HCT116 (cell line): ENCODE results near the gene CRTC1. TPM values are rescaled to one million over a fixed set of nuclear protein-coding genes. Genes with fewer than 3 reads are reported as not detected.

Source experiments
- ATAC-seq: fragments of 200-7000 bp; cut with Tn5 transposase; 2 replicates; pipeline ENCODE4 v1.9.1; 2020; ENCODE audit warnings: mild to moderate bottlenecking, moderate library complexity
- BruUV-seq: library from RNA; stranded (reverse); fragments of 400-500 nt; replicated peaks from 2 replicates; lab custom pipeline; 2021; lab: Mats Ljungman, UMichigan
- CTCF ChIA-PET: fragments of 300-600 bp; sonication (Branson Sonifier 250); formaldehyde crosslinking; loops from one replicate; lab custom pipeline; 2021; ENCODE audit warnings: antibody characterized with exemption; lab: Charles Lee
- POLR2A ChIA-PET: fragments of 300-600, 350-600 bp; sonication (Branson Sonifier 250); formaldehyde crosslinking; loops from one replicate; lab custom pipeline; 2021; ENCODE audit warnings: antibody characterized with exemption; lab: Charles Lee
- RAD21 ChIA-PET, 2 experiments: fragments of 300-600 bp; sonication (Branson Sonifier 250); formaldehyde crosslinking; loops; one replicate each; lab custom pipeline; 2023; ENCODE audit warnings: low total read pairs in 2 of 2; ENCODE audit not compliant: uncharacterized antibody in 2 of 2, unreplicated experiment in 2 of 2, low non-redundant PET in 1 of 2; lab: Charles Lee
- DNase-seq: peaks from one replicate; pipeline ENCODE4 v3.0.0-alpha.2; 2010; ENCODE audit warnings: low read depth, low spot score
- H2AFZ ChIP-seq: fragments of 200-600 bp; shearing (Covaris generic), sonication (generic); 2 replicates; pipeline ENCODE4 v1.6.1; 2017; ENCODE audit warnings: low read depth, mixed run types, mixed read lengths, antibody characterized with exemption, low read length; ENCODE audit not compliant: poor library complexity, severe bottlenecking
- H3K27ac ChIP-seq: 2 replicates; pipeline ENCODE4 v1.5.1; 2012; ENCODE audit warnings: low read depth, low read length
- H3K27me3 ChIP-seq: fragments of 200-600 bp; sonication (generic); 2 replicates; pipeline ENCODE4 v1.6.1; 2016; ENCODE audit warnings: mixed run types, low read length, mixed read lengths; ENCODE audit not compliant: insufficient read depth
- H3K36me3 ChIP-seq, 2 experiments: fragments of 200-500 bp in 1 of 2; fragments of 200-600 bp in 1 of 2; sonication (Bioruptor generic) in 1 of 2; sonication (generic) in 1 of 2; 2 replicates each; pipeline versions ENCODE4 v1.5.1 to v1.6.1; 2014 to 2016; ENCODE audit warnings: low read length in 2 of 2, inconsistent platforms in 1 of 2, mixed read lengths in 1 of 2, mixed run types in 1 of 2; ENCODE audit not compliant: insufficient read depth in 2 of 2, control insufficient read depth in 1 of 2
- H3K4me1 ChIP-seq, 2 experiments: fragments of 200-600 bp in 1 of 2; sonication (generic) in 1 of 2; 2 replicates each; pipeline versions ENCODE4 v1.5.1 to v1.6.1; 2012 to 2017; ENCODE audit warnings: low read length in 2 of 2, inconsistent platforms in 1 of 2, mild to moderate bottlenecking in 1 of 2, mixed read lengths in 1 of 2, mixed run types in 1 of 2, moderate library complexity in 1 of 2; ENCODE audit not compliant: insufficient read depth in 2 of 2, control insufficient read depth in 1 of 2
- H3K4me2 ChIP-seq: fragments of 200-600 bp; sonication (generic); 2 replicates; pipeline ENCODE4 v1.6.1; 2017; ENCODE audit warnings: mixed run types, low read length, mixed read lengths
- H3K4me3 ChIP-seq, 2 experiments: fragments of 200-600 bp in 1 of 2; sonication (generic) in 1 of 2; replicated peaks in 1 of 2; 2 replicates each; pipeline ENCODE4 v1.5.1; 2011 to 2016; ENCODE audit warnings: low read length in 2 of 2, control low read depth in 1 of 2, low read depth in 1 of 2, mild to moderate bottlenecking in 1 of 2, mixed read lengths in 1 of 2, mixed run types in 1 of 2
- H3K79me2 ChIP-seq: fragments of 200-600 bp; sonication (generic); 2 replicates; pipeline ENCODE4 v1.6.1; 2017; ENCODE audit warnings: mild to moderate bottlenecking, mixed run types, low read length, moderate library complexity, mixed read lengths; ENCODE audit not compliant: insufficient read depth
- H3K9ac ChIP-seq: fragments of 200-600 bp; sonication (generic); 2 replicates; pipeline ENCODE4 v1.6.1; 2016; ENCODE audit warnings: low read length, mixed read lengths
- H3K9me2 ChIP-seq: fragments of 200-600 bp; sonication (generic), shearing (Covaris generic); 2 replicates; pipeline ENCODE4 v1.6.1; 2017; ENCODE audit warnings: mixed run types, mild to moderate bottlenecking, moderate library complexity; ENCODE audit not compliant: insufficient read depth
- H3K9me3 ChIP-seq, 2 experiments: fragments of 200-500 bp in 1 of 2; fragments of 200-600 bp in 1 of 2; sonication (Bioruptor generic) in 1 of 2; sonication (generic) in 1 of 2; 2 replicates each; pipeline ENCODE4 v1.6.1; 2014 to 2017; ENCODE audit warnings: low read length in 2 of 2, mixed read lengths in 2 of 2, inconsistent platforms in 1 of 2, low read depth in 1 of 2, mild to moderate bottlenecking in 1 of 2, mixed run types in 1 of 2, moderate library complexity in 1 of 2; ENCODE audit not compliant: control insufficient read depth in 1 of 2, insufficient read depth in 1 of 2
- H4K20me1 ChIP-seq: fragments of 200-600 bp; sonication (generic), shearing (Covaris generic); 2 replicates; pipeline ENCODE4 v1.6.1; 2017; ENCODE audit warnings: mixed run types, mild to moderate bottlenecking, moderate library complexity; ENCODE audit not compliant: insufficient read depth
- CTCF ChIP-seq, 3 experiments: fragments of 200-600 bp in 1 of 3; sonication (generic) in 1 of 3; IDR thresholded peaks in 2 of 3; conservative IDR thresholded peaks in 1 of 3; 2 replicates each; pipeline ENCODE4 v1.5.1; 2012 to 2017; ENCODE audit warnings: low read depth in 2 of 3, low read length in 2 of 3, antibody characterized with exemption in 1 of 3, borderline replicate concordance in 1 of 3, control low read depth in 1 of 3, mild to moderate bottlenecking in 1 of 3, mixed read lengths in 1 of 3, mixed run types in 1 of 3, moderate library complexity in 1 of 3; ENCODE audit not compliant: insufficient read depth in 1 of 3
- ELF1 ChIP-seq: IDR thresholded peaks from 2 replicates; pipeline ENCODE4 v1.6.1; 2012; ENCODE audit warnings: low read depth, borderline replicate concordance
- EZH2 ChIP-seq: fragments of 200-600 bp; sonication (generic); IDR thresholded peaks from 2 replicates; pipeline ENCODE4 v1.6.1; 2017; ENCODE audit warnings: antibody characterized with exemption, mixed run types
- FOSL1 ChIP-seq: IDR thresholded peaks from 2 replicates; pipeline ENCODE4 v1.6.1; 2012; ENCODE audit warnings: low read depth
- RAD21 ChIP-seq: IDR thresholded peaks from 2 replicates; pipeline ENCODE4 v1.6.1; 2012; ENCODE audit warnings: low read depth, mild to moderate bottlenecking
- SP1 ChIP-seq: IDR thresholded peaks from 2 replicates; pipeline ENCODE4 v1.6.1; 2012; ENCODE audit warnings: low read depth
- YY1 ChIP-seq: IDR thresholded peaks from 2 replicates; pipeline ENCODE4 v1.6.1; 2011; ENCODE audit warnings: low read length, low read depth, moderate library complexity, mild to moderate bottlenecking; ENCODE audit not compliant: insufficient replicate concordance; ENCODE audit errors: extremely low read depth
- ZNF274 ChIP-seq: fragments of 200-500 bp; sonication (Bioruptor generic); IDR thresholded peaks from 2 replicates; pipeline ENCODE4 v1.6.1; 2014; ENCODE audit warnings: mild to moderate bottlenecking, low read depth, low read length, inconsistent platforms
- intact Hi-C: fragments of 100-400 bp; cut with micrococcal nuclease; formaldehyde crosslinking; loops from 2 replicates; pipeline ENCODE4 v1.10.0; 2022
- total RNA-seq: library from RNA; stranded (reverse); gene quantifications from one replicate; pipeline ENCODE4 v1.2.1, GENCODE V29; 2021; ENCODE audit not compliant: unreplicated experiment
- TF ChIP-seq, protein P1 (sequence below): IDR thresholded peaks from 2 replicates; pipeline ENCODE4 v1.6.1; 2012

CRTC1 gene
- total RNA-seq, 1 experiment from 2014 or later: 14.9 TPM

DNA sequence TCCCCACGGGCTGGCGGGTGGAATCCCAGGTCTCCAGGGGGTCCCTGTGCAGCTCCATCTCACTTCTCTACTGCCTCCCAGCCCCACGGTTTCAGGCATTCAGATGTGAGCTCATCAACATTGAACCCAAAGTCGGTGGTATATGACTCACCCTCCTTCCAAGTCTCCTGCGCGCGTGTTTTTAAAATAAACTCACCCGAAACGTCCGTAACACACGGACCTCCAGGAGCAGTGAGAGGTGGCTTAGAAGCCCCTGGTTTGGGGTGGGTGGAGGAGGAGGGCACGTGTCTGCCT is 14.0 kb upstream of the CRTC1 start:
- no peak for TF ChIP-seq ELF1
- TF ChIP-seq FOSL1: no peak
- no peak for TF ChIP-seq ZNF274
- no peak for TF ChIP-seq YY1
- no peak for TF ChIP-seq SP1
- TF ChIP-seq EZH2: no peak
- no peak for TF ChIP-seq CTCF (IDR thresholded peaks at IDR 0.05 in 2 of 3, conservative IDR thresholded peaks at IDR 0.05 in 1 of 3; ENCODE audit: borderline replicate concordance in 1 of 3, insufficient read depth in 1 of 3, low read depth in 2 of 3, low read length in 2 of 3)
- TF ChIP-seq, protein P1, sequence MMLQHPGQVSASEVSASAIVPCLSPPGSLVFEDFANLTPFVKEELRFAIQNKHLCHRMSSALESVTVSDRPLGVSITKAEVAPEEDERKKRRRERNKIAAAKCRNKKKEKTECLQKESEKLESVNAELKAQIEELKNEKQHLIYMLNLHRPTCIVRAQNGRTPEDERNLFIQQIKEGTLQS: no peak
- no peak for TF ChIP-seq RAD21
- Histone ChIP-seq H3K9me2 (no peaks in the 10 kb centered on the region), H3K79me2 (no peaks in the 10 kb centered on the region), H3K9ac (no peak overlapping the region), H2AFZ (no peak overlapping the region), H3K27ac (no peak overlapping the region), H3K4me2 (no peak overlapping the region), H3K4me3 (no peak overlapping the region), H3K4me1 (no peaks in the 10 kb centered on the region), H4K20me1 (no peaks in the 10 kb centered on the region), H3K27me3 (no peaks in the 10 kb centered on the region), H3K9me3 (no peaks in the 10 kb centered on the region), H3K36me3 (no peaks in the 10 kb centered on the region; a peak in 1 of 4 replicates)
- intact Hi-C loops: no loop called here
- RAD21 ChIA-PET: no interaction called here
- CTCF ChIA-PET: no interaction called here
- ATAC-seq (no peak), DNase-seq (no peak)
- no TSS peak for BruUV-seq
- POLR2A ChIA-PET: no interaction called here

- Histone ChIP-seq H3K27me3 (no peaks in the 10 kb centered on the region), H3K36me3 (no peaks in the 10 kb centered on the region; a peak in 1 of 4 replicates), H3K27ac (no peak overlapping the region), H3K9ac (no peak overlapping the region), H3K9me2 (no peaks in the 10 kb centered on the region), H3K9me3 (no peaks in the 10 kb centered on the region), H2AFZ (no peak overlapping the region), H4K20me1 (no peaks in the 10 kb centered on the region), H3K4me1 (no peaks in the 10 kb centered on the region), H3K79me2 (no peaks in the 10 kb centered on the region), H3K4me2 (no peak overlapping the region), H3K4me3 (no peak overlapping the region)
- ChIA-PET CTCF (no interaction called here), RAD21 (no interaction called here), POLR2A (no interaction called here)
- DNase-seq (no peak), ATAC-seq (no peak)
- TF ChIP-seq YY1: no peak
- no peak for TF ChIP-seq CTCF (IDR thresholded peaks at IDR 0.05 in 2 of 3, conservative IDR thresholded peaks at IDR 0.05 in 1 of 3; ENCODE audit: borderline replicate concordance in 1 of 3, insufficient read depth in 1 of 3, low read depth in 2 of 3, low read length in 2 of 3)
- no peak for TF ChIP-seq RAD21
- intact Hi-C loops: no loop called here
- TSS peak; percentile 18 for BruUV-seq
These were observed 13.6 kb upstream of the CRTC1 start for GRCh38 chr19:18669883-18670282.
